PFSK-1 (cell line): ENCODE data around the gene RBSN.

Source experiments
- FOXP2 ChIP-seq: optimal IDR thresholded peaks from 2 replicates; pipeline ENCODE3; 2011; ENCODE audit warnings: borderline replicate concordance, control low read depth, inconsistent platforms; ENCODE audit not compliant: insufficient read depth; ENCODE audit errors: extremely low read length, extremely low read depth
- POLR2AphosphoS5 ChIP-seq: IDR thresholded peaks from 2 replicates; pipeline ENCODE4 v1.6.1; 2012; ENCODE audit warnings: low read depth, mild to moderate bottlenecking, control low read depth, low read length, moderate library complexity
- REST ChIP-seq, 2 experiments: IDR thresholded peaks; 2 replicates each; pipeline versions ENCODE4 v1.6.1 to v1.8.0; 2011 to 2012; ENCODE audit warnings: low read depth in 2 of 2, low read length in 2 of 2, control low read depth in 1 of 2, inconsistent platforms in 1 of 2, mild to moderate bottlenecking in 1 of 2, moderate library complexity in 1 of 2; ENCODE audit not compliant: insufficient read depth in 1 of 2
- SIN3A ChIP-seq: IDR thresholded peaks from 2 replicates; pipeline ENCODE4 v1.6.1; 2012; ENCODE audit warnings: mild to moderate bottlenecking, low read length, moderate library complexity, borderline replicate concordance; ENCODE audit not compliant: insufficient read depth
- TAF1 ChIP-seq: IDR thresholded peaks from 2 replicates; pipeline ENCODE4 v1.6.1; 2012; ENCODE audit warnings: low read length, control low read depth, borderline replicate concordance; ENCODE audit not compliant: insufficient read depth

RBSN gene

GRCh38 chr3:15041950-15042349, 57.0 kb downstream of the RBSN start:
- no peak for TF ChIP-seq REST (IDR thresholded peaks at IDR 0.05; ENCODE audit: insufficient read depth in 1 of 2, low read depth in 2 of 2, low read length in 2 of 2)
- TF ChIP-seq FOXP2: no peak
- TF ChIP-seq TAF1: no peak
- no peak for TF ChIP-seq SIN3A
- TF ChIP-seq POLR2AphosphoS5: no peak

- TF ChIP-seq REST (IDR thresholded peaks at IDR 0.05; ENCODE audit: insufficient read depth in 1 of 2, low read depth in 2 of 2, low read length in 2 of 2) (no peak), SIN3A (no peak), POLR2AphosphoS5 (no peak; the same call in 1 of the 2 replicates), TAF1 (no peak), FOXP2 (no peak)
These were observed 58.1 kb downstream of the RBSN start for GRCh38 chr3:15040844-15041243.

GRCh38 chr3:15038306-15038705, 60.6 kb downstream of the RBSN start:
- TF ChIP-seq TAF1 (no peak), FOXP2 (no peak), SIN3A (no peak), POLR2AphosphoS5 (no peak), REST (IDR thresholded peaks at IDR 0.05; ENCODE audit: insufficient read depth in 1 of 2, low read depth in 2 of 2, low read length in 2 of 2) (no peak)

GRCh38 chr3:15033103-15033502, 65.8 kb downstream of the RBSN start:
- TF ChIP-seq REST (IDR thresholded peaks at IDR 0.05; ENCODE audit: insufficient read depth in 1 of 2, low read depth in 2 of 2, low read length in 2 of 2): no peak
- no peak for TF ChIP-seq POLR2AphosphoS5
- no peak for TF ChIP-seq TAF1
- no peak for TF ChIP-seq FOXP2
- TF ChIP-seq SIN3A: no peak

- TF ChIP-seq SIN3A (no peak), FOXP2 (no peak), TAF1 (no peak)
These were observed 66.3 kb downstream of the RBSN start for GRCh38 chr3:15032650-15033049.
